HCT116 (cell line): ENCODE results near the gene TMEM179.

Experiments
- EZH2 ChIP-seq: fragments of 200-600 bp; sonication (generic); IDR thresholded peaks from 2 replicates; pipeline ENCODE4 v1.6.1; 2017; ENCODE audit warnings: antibody characterized with exemption, mixed run types
- FOSL1 ChIP-seq: IDR thresholded peaks from 2 replicates; pipeline ENCODE4 v1.6.1; 2012; ENCODE audit warnings: low read depth
- POLR2A ChIP-seq: IDR thresholded peaks from 2 replicates; pipeline ENCODE4 v1.7.0; 2011; ENCODE audit warnings: borderline replicate concordance; ENCODE audit not compliant: insufficient read depth, insufficient read length; ENCODE audit errors: extremely low read depth
- SP1 ChIP-seq: IDR thresholded peaks from 2 replicates; pipeline ENCODE4 v1.6.1; 2012; ENCODE audit warnings: low read depth
- TCF7L2 ChIP-seq: IDR thresholded peaks from 2 replicates; pipeline ENCODE4 v1.7.0; 2011; ENCODE audit warnings: borderline replicate concordance, inconsistent platforms; ENCODE audit not compliant: insufficient read depth, insufficient read length; ENCODE audit errors: extremely low read depth
- YY1 ChIP-seq: IDR thresholded peaks from 2 replicates; pipeline ENCODE4 v1.6.1; 2011; ENCODE audit warnings: low read length, low read depth, moderate library complexity, mild to moderate bottlenecking; ENCODE audit not compliant: insufficient replicate concordance; ENCODE audit errors: extremely low read depth
- ZFX ChIP-seq: fragments of 450-650 bp; IDR thresholded peaks from 2 replicates; pipeline ENCODE4 v1.6.1; 2017
- ZNF274 ChIP-seq: fragments of 200-500 bp; sonication (Bioruptor generic); IDR thresholded peaks from 2 replicates; pipeline ENCODE4 v1.6.1; 2014; ENCODE audit warnings: mild to moderate bottlenecking, low read depth, low read length, inconsistent platforms
- TF ChIP-seq, protein P1 (sequence below), 3 experiments: fragments of 200-600 bp in 1 of 3; sonication (generic) in 1 of 3; IDR thresholded peaks in 2 of 3; conservative IDR thresholded peaks in 1 of 3; 2 replicates each; pipeline ENCODE4 v1.5.1; 2012 to 2017; ENCODE audit warnings: low read depth in 2 of 3, low read length in 2 of 3, antibody characterized with exemption in 1 of 3, borderline replicate concordance in 1 of 3, control low read depth in 1 of 3, mild to moderate bottlenecking in 1 of 3, mixed read lengths in 1 of 3, mixed run types in 1 of 3, moderate library complexity in 1 of 3; ENCODE audit not compliant: insufficient read depth in 1 of 3
- TF ChIP-seq, protein P2 (sequence below): IDR thresholded peaks from 2 replicates; pipeline ENCODE4 v1.6.1; 2012; ENCODE audit warnings: low read depth

GRCh38 chr14:104576970-104577332, 27.6 kb downstream of the TMEM179 start:
- no peak for TF ChIP-seq POLR2A
- TF ChIP-seq, protein P1, sequence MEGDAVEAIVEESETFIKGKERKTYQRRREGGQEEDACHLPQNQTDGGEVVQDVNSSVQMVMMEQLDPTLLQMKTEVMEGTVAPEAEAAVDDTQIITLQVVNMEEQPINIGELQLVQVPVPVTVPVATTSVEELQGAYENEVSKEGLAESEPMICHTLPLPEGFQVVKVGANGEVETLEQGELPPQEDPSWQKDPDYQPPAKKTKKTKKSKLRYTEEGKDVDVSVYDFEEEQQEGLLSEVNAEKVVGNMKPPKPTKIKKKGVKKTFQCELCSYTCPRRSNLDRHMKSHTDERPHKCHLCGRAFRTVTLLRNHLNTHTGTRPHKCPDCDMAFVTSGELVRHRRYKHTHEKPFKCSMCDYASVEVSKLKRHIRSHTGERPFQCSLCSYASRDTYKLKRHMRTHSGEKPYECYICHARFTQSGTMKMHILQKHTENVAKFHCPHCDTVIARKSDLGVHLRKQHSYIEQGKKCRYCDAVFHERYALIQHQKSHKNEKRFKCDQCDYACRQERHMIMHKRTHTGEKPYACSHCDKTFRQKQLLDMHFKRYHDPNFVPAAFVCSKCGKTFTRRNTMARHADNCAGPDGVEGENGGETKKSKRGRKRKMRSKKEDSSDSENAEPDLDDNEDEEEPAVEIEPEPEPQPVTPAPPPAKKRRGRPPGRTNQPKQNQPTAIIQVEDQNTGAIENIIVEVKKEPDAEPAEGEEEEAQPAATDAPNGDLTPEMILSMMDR (IDR thresholded peaks at IDR 0.05 in 2 of 3, conservative IDR thresholded peaks at IDR 0.05 in 1 of 3; ENCODE audit: borderline replicate concordance in 1 of 3, insufficient read depth in 1 of 3, low read depth in 2 of 3, low read length in 2 of 3), result no peak
- TF ChIP-seq, protein P2, sequence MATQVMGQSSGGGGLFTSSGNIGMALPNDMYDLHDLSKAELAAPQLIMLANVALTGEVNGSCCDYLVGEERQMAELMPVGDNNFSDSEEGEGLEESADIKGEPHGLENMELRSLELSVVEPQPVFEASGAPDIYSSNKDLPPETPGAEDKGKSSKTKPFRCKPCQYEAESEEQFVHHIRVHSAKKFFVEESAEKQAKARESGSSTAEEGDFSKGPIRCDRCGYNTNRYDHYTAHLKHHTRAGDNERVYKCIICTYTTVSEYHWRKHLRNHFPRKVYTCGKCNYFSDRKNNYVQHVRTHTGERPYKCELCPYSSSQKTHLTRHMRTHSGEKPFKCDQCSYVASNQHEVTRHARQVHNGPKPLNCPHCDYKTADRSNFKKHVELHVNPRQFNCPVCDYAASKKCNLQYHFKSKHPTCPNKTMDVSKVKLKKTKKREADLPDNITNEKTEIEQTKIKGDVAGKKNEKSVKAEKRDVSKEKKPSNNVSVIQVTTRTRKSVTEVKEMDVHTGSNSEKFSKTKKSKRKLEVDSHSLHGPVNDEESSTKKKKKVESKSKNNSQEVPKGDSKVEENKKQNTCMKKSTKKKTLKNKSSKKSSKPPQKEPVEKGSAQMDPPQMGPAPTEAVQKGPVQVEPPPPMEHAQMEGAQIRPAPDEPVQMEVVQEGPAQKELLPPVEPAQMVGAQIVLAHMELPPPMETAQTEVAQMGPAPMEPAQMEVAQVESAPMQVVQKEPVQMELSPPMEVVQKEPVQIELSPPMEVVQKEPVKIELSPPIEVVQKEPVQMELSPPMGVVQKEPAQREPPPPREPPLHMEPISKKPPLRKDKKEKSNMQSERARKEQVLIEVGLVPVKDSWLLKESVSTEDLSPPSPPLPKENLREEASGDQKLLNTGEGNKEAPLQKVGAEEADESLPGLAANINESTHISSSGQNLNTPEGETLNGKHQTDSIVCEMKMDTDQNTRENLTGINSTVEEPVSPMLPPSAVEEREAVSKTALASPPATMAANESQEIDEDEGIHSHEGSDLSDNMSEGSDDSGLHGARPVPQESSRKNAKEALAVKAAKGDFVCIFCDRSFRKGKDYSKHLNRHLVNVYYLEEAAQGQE, result no peak
- no peak for TF ChIP-seq ZNF274
- TF ChIP-seq EZH2, result no peak
- no peak for TF ChIP-seq FOSL1
- no peak for TF ChIP-seq YY1
- no peak for TF ChIP-seq TCF7L2
- no peak for TF ChIP-seq SP1
- no peak for TF ChIP-seq ZFX
